HepG2 (cell line): Measurements from ENCODE around the gene ACSL1. TPM values are rescaled to one million over a fixed set of nuclear protein-coding genes. Genes with fewer than 3 reads are reported as not detected.
A peak's percentile ranks its signal among the peaks of the same experiment; 100 is the strongest.

ENCODE experiments used
- CENPT ChIP-seq: sonication (generic); formaldehyde crosslinking; IDR thresholded peaks from 2 replicates; pipeline ENCODE4 v1.8.0; 2022; ENCODE audit warnings: low read depth, mild to moderate bottlenecking, moderate library complexity, missing genetic modification reagents
- DNMT1 ChIP-seq: sonication (generic); formaldehyde crosslinking; IDR thresholded peaks from 2 replicates; pipeline ENCODE4 v1.5.1; 2020; ENCODE audit warnings: mild to moderate bottlenecking, missing genetic modification reagents
- JUNB ChIP-seq: sonication (generic); formaldehyde crosslinking; IDR thresholded peaks from 2 replicates; pipeline ENCODE4 v1.8.0; 2022; ENCODE audit warnings: missing genetic modification reagents, mild to moderate bottlenecking, borderline replicate concordance
- KLF6 ChIP-seq: IDR thresholded peaks from 2 replicates; pipeline ENCODE4 v1.8.0; 2016; ENCODE audit warnings: missing biosample characterization, missing genetic modification reagents
- NKX3-1 ChIP-seq: sonication (generic); formaldehyde crosslinking; IDR thresholded peaks from 2 replicates; pipeline ENCODE4 v1.5.0; 2020; ENCODE audit warnings: missing genetic modification reagents
- REL ChIP-seq: sonication (generic); formaldehyde crosslinking; conservative IDR thresholded peaks from 2 replicates; pipeline ENCODE4 v1.8.0; 2022; ENCODE audit warnings: mild to moderate bottlenecking, missing genetic modification reagents, moderate library complexity
- RXRA ChIP-seq: sonication (generic); formaldehyde crosslinking; IDR thresholded peaks from 2 replicates; pipeline ENCODE4 v1.5.1; 2020; ENCODE audit warnings: missing genetic modification reagents
- SOX13 ChIP-seq, 3 experiments: fragments of 450-650 bp in 1 of 3; sonication (generic) in 1 of 3; formaldehyde crosslinking in 1 of 3; IDR thresholded peaks in 2 of 3; conservative IDR thresholded peaks in 1 of 3; 2 replicates each; pipeline versions ENCODE4 v1.5.0 to v1.6.1; 2016 to 2020; ENCODE audit warnings: antibody characterized with exemption in 1 of 3, mild to moderate bottlenecking in 1 of 3, missing compliant biosample characterization in 1 of 3, missing genetic modification reagents in 1 of 3, moderate library complexity in 1 of 3
- STAT5B ChIP-seq: sonication (generic); formaldehyde crosslinking; IDR thresholded peaks from 2 replicates; pipeline ENCODE4 v1.4.0; 2020; ENCODE audit warnings: missing genetic modification reagents
- TAF1 ChIP-seq: sonication (generic); formaldehyde crosslinking; IDR thresholded peaks from 2 replicates; pipeline ENCODE4 v1.4.0; 2020; ENCODE audit warnings: missing genetic modification reagents
- ZNF280D ChIP-seq: sonication (generic); formaldehyde crosslinking; IDR thresholded peaks from 2 replicates; pipeline ENCODE4 v1.5.1; 2020; ENCODE audit warnings: mild to moderate bottlenecking, missing genetic modification reagents
- ZNF7 ChIP-seq: IDR thresholded peaks from 2 replicates; pipeline ENCODE4 v1.6.1; 2016; ENCODE audit warnings: missing biosample characterization, missing genetic modification reagents
- ZNF781 ChIP-seq: sonication (generic); formaldehyde crosslinking; IDR thresholded peaks from 2 replicates; pipeline ENCODE4 v1.5.1; 2020; ENCODE audit warnings: borderline replicate concordance, mild to moderate bottlenecking, missing genetic modification reagents; ENCODE audit errors: not compliant biosample characterization
- ZNF792 ChIP-seq: IDR thresholded peaks from 2 replicates; pipeline ENCODE4 v1.6.1; 2016
- polyA plus RNA-seq, 8 experiments: library from polyadenylated mRNA; depleted of rRNA in 3 of 8; stranded (reverse) in 7 of 8; unstranded in 1 of 8; fragments of >200 nt; fragmentation: Illumina TruSeq in 4 of 8; extraction: Trizol in 4 of 8; gene quantifications; 2 replicates each; pipeline versions ENCODE4 v1.2.1 to v1.2.3, GENCODE V29; 2011 to 2016; ENCODE audit warnings: low read depth in 4 of 8, missing spikeins in 1 of 8, mixed read lengths in 1 of 8; ENCODE audit not compliant: insufficient read depth in 1 of 8
- total RNA-seq, 5 experiments: library from RNA; depleted of rRNA; stranded (reverse); fragments of >200 nt; fragmentation: Illumina TruSeq; extraction: Trizol; gene quantifications; 2 replicates each; pipeline ENCODE4 v1.2.3, GENCODE V29; 2016; ENCODE audit warnings: low read depth in 1 of 5
- TF ChIP-seq, protein P1 (sequence below): IDR thresholded peaks from 2 replicates; pipeline ENCODE4 v1.6.1; 2016
- TF ChIP-seq, protein P2 (sequence below): sonication (generic); formaldehyde crosslinking; IDR thresholded peaks from 2 replicates; pipeline ENCODE4 v1.9.0; 2021; ENCODE audit warnings: missing genetic modification reagents, borderline replicate concordance
- TF ChIP-seq, protein P3 (sequence below): sonication (generic); formaldehyde crosslinking; IDR thresholded peaks from 2 replicates; pipeline ENCODE4 v1.8.0; 2022; ENCODE audit warnings: missing genetic modification reagents, low read depth, mild to moderate bottlenecking, borderline replicate concordance
- TF ChIP-seq, protein P4 (sequence below): sonication (generic); formaldehyde crosslinking; IDR thresholded peaks from 2 replicates; pipeline ENCODE4 v1.5.1; 2020; ENCODE audit warnings: missing genetic modification reagents, mild to moderate bottlenecking, borderline replicate concordance

The ACSL1 gene
- total and polyA plus RNA-seq, 2 of the 13 experiments (the other 11 are each of a cell fraction or from before 2014, with no cell fraction given), result 10.0 to 29.8 TPM

DNA sequence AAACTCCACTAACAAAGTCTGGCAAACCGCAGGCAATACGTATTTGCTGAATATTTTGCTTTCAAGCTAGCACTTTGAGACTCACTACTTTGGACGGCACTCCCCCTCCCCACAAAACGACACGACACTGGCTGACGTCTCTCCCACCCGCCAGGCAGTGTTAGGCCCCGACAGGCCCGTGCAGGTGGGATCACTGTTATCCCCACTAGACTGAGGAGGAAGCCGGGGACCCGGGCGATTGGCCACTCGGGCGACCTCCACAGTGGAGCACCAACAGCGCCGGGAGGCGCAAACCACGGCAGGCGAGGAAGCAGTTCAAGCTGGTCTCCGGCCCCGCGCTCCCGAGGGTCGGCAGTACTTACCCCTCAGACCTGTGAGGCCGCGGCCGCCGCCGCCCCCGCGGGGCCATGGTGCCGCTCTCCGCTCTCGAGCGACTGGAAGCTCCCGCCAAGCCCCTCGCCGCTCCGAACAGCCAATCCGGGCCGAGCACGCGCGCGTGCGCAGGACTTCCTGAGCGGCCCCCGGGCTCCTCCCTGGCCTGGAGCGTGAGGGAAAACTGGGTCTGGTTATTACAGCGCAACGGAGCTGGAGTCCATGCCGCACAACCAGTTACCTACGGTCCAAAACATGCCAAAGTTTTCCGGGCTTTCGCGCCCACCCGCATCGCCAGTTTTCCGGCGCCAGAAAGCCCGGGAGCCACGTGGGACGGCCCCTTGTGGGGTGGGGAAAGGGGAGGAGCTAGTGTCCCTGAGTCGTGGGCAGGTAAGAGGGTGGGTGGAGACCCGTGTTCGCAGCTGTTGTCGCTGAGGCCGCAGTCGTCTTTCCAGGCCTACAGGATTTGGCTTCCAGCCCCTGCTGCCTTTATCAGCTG is 91.9 kb downstream of the ACSL1 start, which contains the start of gene CENPU (continued):
- TF ChIP-seq ZNF280D (CRISPR knock-in tag), result peak; percentile 91
- TF ChIP-seq ZNF781, result peak; percentile 93
- peak; percentile 96 for TF ChIP-seq ZNF792 (CRISPR knock-in tag)
- TF ChIP-seq, protein P1, sequence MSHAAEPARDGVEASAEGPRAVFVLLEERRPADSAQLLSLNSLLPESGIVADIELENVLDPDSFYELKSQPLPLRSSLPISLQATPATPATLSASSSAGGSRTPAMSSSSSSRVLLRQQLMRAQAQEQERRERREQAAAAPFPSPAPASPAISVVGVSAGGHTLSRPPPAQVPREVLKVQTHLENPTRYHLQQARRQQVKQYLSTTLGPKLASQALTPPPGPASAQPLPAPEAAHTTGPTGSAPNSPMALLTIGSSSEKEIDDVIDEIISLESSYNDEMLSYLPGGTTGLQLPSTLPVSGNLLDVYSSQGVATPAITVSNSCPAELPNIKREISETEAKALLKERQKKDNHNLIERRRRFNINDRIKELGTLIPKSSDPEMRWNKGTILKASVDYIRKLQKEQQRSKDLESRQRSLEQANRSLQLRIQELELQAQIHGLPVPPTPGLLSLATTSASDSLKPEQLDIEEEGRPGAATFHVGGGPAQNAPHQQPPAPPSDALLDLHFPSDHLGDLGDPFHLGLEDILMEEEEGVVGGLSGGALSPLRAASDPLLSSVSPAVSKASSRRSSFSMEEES (CRISPR knock-in tag), result peak; percentile 85
- TF ChIP-seq, protein P2, sequence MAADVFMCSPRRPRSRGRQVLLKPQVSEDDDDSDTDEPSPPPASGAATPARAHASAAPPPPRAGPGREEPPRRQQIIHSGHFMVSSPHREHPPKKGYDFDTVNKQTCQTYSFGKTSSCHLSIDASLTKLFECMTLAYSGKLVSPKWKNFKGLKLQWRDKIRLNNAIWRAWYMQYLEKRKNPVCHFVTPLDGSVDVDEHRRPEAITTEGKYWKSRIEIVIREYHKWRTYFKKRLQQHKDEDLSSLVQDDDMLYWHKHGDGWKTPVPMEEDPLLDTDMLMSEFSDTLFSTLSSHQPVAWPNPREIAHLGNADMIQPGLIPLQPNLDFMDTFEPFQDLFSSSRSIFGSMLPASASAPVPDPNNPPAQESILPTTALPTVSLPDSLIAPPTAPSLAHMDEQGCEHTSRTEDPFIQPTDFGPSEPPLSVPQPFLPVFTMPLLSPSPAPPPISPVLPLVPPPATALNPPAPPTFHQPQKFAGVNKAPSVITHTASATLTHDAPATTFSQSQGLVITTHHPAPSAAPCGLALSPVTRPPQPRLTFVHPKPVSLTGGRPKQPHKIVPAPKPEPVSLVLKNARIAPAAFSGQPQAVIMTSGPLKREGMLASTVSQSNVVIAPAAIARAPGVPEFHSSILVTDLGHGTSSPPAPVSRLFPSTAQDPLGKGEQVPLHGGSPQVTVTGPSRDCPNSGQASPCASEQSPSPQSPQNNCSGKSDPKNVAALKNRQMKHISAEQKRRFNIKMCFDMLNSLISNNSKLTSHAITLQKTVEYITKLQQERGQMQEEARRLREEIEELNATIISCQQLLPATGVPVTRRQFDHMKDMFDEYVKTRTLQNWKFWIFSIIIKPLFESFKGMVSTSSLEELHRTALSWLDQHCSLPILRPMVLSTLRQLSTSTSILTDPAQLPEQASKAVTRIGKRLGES (CRISPR knock-in tag), result 0 out of 2 replicates have a peak, but pooled peaks have one; percentile 51
- TF ChIP-seq DNMT1 (CRISPR knock-in tag), result no peak; the same call in 1 of the 2 replicates
- peak; percentile 78 for TF ChIP-seq NKX3-1 (CRISPR knock-in tag)
- TF ChIP-seq, protein P3, sequence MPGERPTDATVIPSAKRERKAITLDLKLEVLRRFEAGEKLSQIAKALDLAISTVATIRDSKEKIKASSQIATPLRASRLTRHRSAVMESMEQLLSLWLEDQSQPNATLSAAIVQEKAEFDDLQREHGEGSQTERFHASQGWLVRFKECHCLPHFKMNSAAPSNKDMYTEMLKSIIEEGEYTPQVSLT (CRISPR knock-in tag), result peak; percentile 96; the same call in 1 of the 2 replicates
- TF ChIP-seq CENPT (CRISPR knock-in tag), result peak; percentile 81; the same call in 1 of the 2 replicates
- peak; percentile 99 for TF ChIP-seq KLF6 (CRISPR knock-in tag)
- TF ChIP-seq JUNB (CRISPR knock-in tag), result peak; percentile 24; the same call in 1 of the 2 replicates
- peak; percentile 72; the same call in 1 of the 2 replicates for TF ChIP-seq TAF1 (CRISPR knock-in tag)
- TF ChIP-seq, protein P4, sequence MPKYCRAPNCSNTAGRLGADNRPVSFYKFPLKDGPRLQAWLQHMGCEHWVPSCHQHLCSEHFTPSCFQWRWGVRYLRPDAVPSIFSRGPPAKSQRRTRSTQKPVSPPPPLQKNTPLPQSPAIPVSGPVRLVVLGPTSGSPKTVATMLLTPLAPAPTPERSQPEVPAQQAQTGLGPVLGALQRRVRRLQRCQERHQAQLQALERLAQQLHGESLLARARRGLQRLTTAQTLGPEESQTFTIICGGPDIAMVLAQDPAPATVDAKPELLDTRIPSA (CRISPR knock-in tag), result peak; percentile 23; the same call in 1 of the 2 replicates
- TF ChIP-seq REL (CRISPR knock-in tag), result peak; percentile 93
- TF ChIP-seq ZNF7, result no peak
- 0 out of 2 replicates have a peak, but pooled peaks have one; percentile 17 for TF ChIP-seq SOX13 (IDR thresholded peaks at IDR 0.05)
- TF ChIP-seq SOX13 (CRISPR knock-in tag; conservative IDR thresholded peaks at IDR 0.05 in 1 of 2, IDR thresholded peaks at IDR 0.05 in 1 of 2), result peak in 1 of 2 experiments; percentile 74; a peak in 2 of 4 replicates
- peak; percentile 89 for TF ChIP-seq RXRA (CRISPR knock-in tag)
- TF ChIP-seq STAT5B (CRISPR knock-in tag), result peak; percentile 38; the same call in 1 of the 2 replicates
